Activated CD4-positive, alpha-beta T cell treated with anti-CD3 and anti-CD28 coated beads, Interleukin-2, amount 10 ng/mL, durations not matched to agents 24 days and 14 days (primary cell): Measurements from ENCODE around the gene STARD8. TPM values are rescaled to one million over a fixed set of nuclear protein-coding genes. Genes with fewer than 3 reads are reported as not detected.

Experiments used
- DNase-seq: peaks from one replicate; pipeline ENCODE4 v3.0.0; 2022
- H3K27ac Mint-ChIP-seq: one replicate; pipeline ENCODE4 v1.8.0; 2022; ENCODE audit warnings: mild to moderate bottlenecking, mixed read lengths
- H3K27me3 Mint-ChIP-seq: one replicate; pipeline ENCODE4 v1.8.0; 2022; ENCODE audit warnings: mixed read lengths
- H3K36me3 Mint-ChIP-seq: one replicate; pipeline ENCODE4 v1.8.0; 2022; ENCODE audit warnings: low read depth, mild to moderate bottlenecking, mixed read lengths
- H3K4me1 Mint-ChIP-seq: one replicate; pipeline ENCODE4 v1.8.0; 2021; ENCODE audit warnings: mixed read lengths
- H3K4me3 Mint-ChIP-seq: one replicate; pipeline ENCODE4 v1.8.0; 2022; ENCODE audit warnings: mild to moderate bottlenecking, moderate library complexity, mixed read lengths
- H3K9me3 Mint-ChIP-seq: one replicate; pipeline ENCODE4 v1.8.0; 2021; ENCODE audit warnings: mixed read lengths
- intact Hi-C: fragments of 100-400 bp; cut with micrococcal nuclease; formaldehyde crosslinking; loops from one replicate; pipeline ENCODE4 v1.15.1; 2023
- total RNA-seq: library from RNA; stranded (reverse); gene quantifications from 2 replicates; pipeline ENCODE4 v1.2.3, GENCODE V29; 2022

STARD8 gene
- total RNA-seq, 1 donor from 2014 or later: 2.5 TPM

GRCh38 chrX:68703846-68704245 lies 56.4 kb downstream of the STARD8 start:
- Mint-ChIP-seq H3K4me3 (no peak overlapping the region), H3K9me3 (no peaks in the 10 kb centered on the region), H3K36me3 (no peaks in the 10 kb centered on the region), H3K4me1 (peaks cover 3% of the 10 kb centered on the region), H3K27ac (peak overlapping the region; percentile 23), H3K27me3 (no peaks in the 10 kb centered on the region)
- peak; percentile 53 for DNase-seq
- intact Hi-C loops: no loop called here

- intact Hi-C loops: no loop called here
- no peak for DNase-seq
- Mint-ChIP-seq H3K27me3 (no peaks in the 10 kb centered on the region), H3K4me1 (peaks cover 3% of the 10 kb centered on the region), H3K9me3 (no peaks in the 10 kb centered on the region), H3K27ac (no peak overlapping the region), H3K4me3 (no peak overlapping the region), H3K36me3 (no peaks in the 10 kb centered on the region)
Measured at GRCh38 chrX:68705986-68706385, 58.5 kb downstream of the STARD8 start.

GRCh38 chrX:68708503-68709290 lies 61.2 kb downstream of the STARD8 start:
- Mint-ChIP-seq H3K36me3 (no peaks in the 10 kb centered on the region), H3K27me3 (no peaks in the 10 kb centered on the region), H3K4me1 (peaks cover 3% of the 10 kb centered on the region), H3K4me3 (no peak overlapping the region), H3K9me3 (no peaks in the 10 kb centered on the region), H3K27ac (no peak overlapping the region)
- intact Hi-C loops: no loop called here
- DNase-seq: no peak

GRCh38 chrX:68710870-68711576 lies 63.6 kb downstream of the STARD8 start:
- Mint-ChIP-seq H3K4me1 (no peaks in the 10 kb centered on the region), H3K9me3 (no peaks in the 10 kb centered on the region), H3K27me3 (no peaks in the 10 kb centered on the region), H3K27ac (no peak overlapping the region), H3K4me3 (no peak overlapping the region), H3K36me3 (no peaks in the 10 kb centered on the region)
- intact Hi-C loops: loop anchor here (1.0 to 2.0 kb wide), 2 partner anchors 200 to 514 kb away; no protein-coding TSS in a partner anchor
- DNase-seq: peak; percentile 68

GRCh38 chrX:68711845-68712244 lies 64.4 kb downstream of the STARD8 start:
- Mint-ChIP-seq H3K27me3 (no peaks in the 10 kb centered on the region), H3K4me3 (no peak overlapping the region), H3K9me3 (no peaks in the 10 kb centered on the region), H3K36me3 (no peaks in the 10 kb centered on the region), H3K4me1 (no peaks in the 10 kb centered on the region), H3K27ac (no peak overlapping the region)
- DNase-seq: no peak
- intact Hi-C loops: loop anchor here (1.0 to 2.0 kb wide), 2 partner anchors 201 to 515 kb away; no protein-coding TSS in a partner anchor

GRCh38 chrX:68714856-68715255 lies 67.4 kb downstream of the STARD8 start:
- Mint-ChIP-seq H3K4me1 (no peaks in the 10 kb centered on the region), H3K27me3 (no peaks in the 10 kb centered on the region), H3K36me3 (no peaks in the 10 kb centered on the region), H3K4me3 (no peak overlapping the region), H3K27ac (no peak overlapping the region), H3K9me3 (no peaks in the 10 kb centered on the region)
- intact Hi-C loops: no loop called here
- no peak for DNase-seq

GRCh38 chrX:68717196-68717595 lies 69.7 kb downstream of the STARD8 start:
- H3K4me1 Mint-ChIP-seq: no peaks in the 10 kb centered on the region
- H3K4me3 Mint-ChIP-seq: no peak overlapping the region
- H3K9me3 Mint-ChIP-seq: no peaks in the 10 kb centered on the region
- no peak overlapping the region for H3K27ac Mint-ChIP-seq
- no peaks in the 10 kb centered on the region for H3K27me3 Mint-ChIP-seq
- intact Hi-C loops: no loop called here
- no peak for DNase-seq
- no peaks in the 10 kb centered on the region for H3K36me3 Mint-ChIP-seq

GRCh38 chrX:68717663-68718442 lies 70.4 kb downstream of the STARD8 start:
- intact Hi-C loops: no loop called here
- H3K36me3 Mint-ChIP-seq: no peaks in the 10 kb centered on the region
- no peak overlapping the region for H3K27ac Mint-ChIP-seq
- H3K4me1 Mint-ChIP-seq: no peaks in the 10 kb centered on the region
- no peak overlapping the region for H3K4me3 Mint-ChIP-seq
- no peaks in the 10 kb centered on the region for H3K27me3 Mint-ChIP-seq
- DNase-seq: no peak
- H3K9me3 Mint-ChIP-seq: no peaks in the 10 kb centered on the region

GRCh38 chrX:68718443-68718820 lies 71.0 kb downstream of the STARD8 start:
- no peak overlapping the region for H3K4me3 Mint-ChIP-seq
- intact Hi-C loops: no loop called here
- no peaks in the 10 kb centered on the region for H3K4me1 Mint-ChIP-seq
- no peaks in the 10 kb centered on the region for H3K9me3 Mint-ChIP-seq
- DNase-seq: no peak
- no peaks in the 10 kb centered on the region for H3K36me3 Mint-ChIP-seq
- H3K27ac Mint-ChIP-seq: no peak overlapping the region
- no peaks in the 10 kb centered on the region for H3K27me3 Mint-ChIP-seq

GRCh38 chrX:68719181-68719903 lies 71.9 kb downstream of the STARD8 start:
- no peak overlapping the region for H3K4me3 Mint-ChIP-seq
- no peak for DNase-seq
- H3K4me1 Mint-ChIP-seq: no peaks in the 10 kb centered on the region
- H3K27me3 Mint-ChIP-seq: no peaks in the 10 kb centered on the region
- H3K9me3 Mint-ChIP-seq: no peaks in the 10 kb centered on the region
- intact Hi-C loops: no loop called here
- no peak overlapping the region for H3K27ac Mint-ChIP-seq
- H3K36me3 Mint-ChIP-seq: no peaks in the 10 kb centered on the region

GRCh38 chrX:68719904-68720614 lies 72.6 kb downstream of the STARD8 start:
- H3K27me3 Mint-ChIP-seq: no peaks in the 10 kb centered on the region
- no peaks in the 10 kb centered on the region for H3K36me3 Mint-ChIP-seq
- intact Hi-C loops: loop anchor here (10.0 kb wide), 1 partner anchor 565 kb away; no protein-coding TSS in a partner anchor
- no peak overlapping the region for H3K27ac Mint-ChIP-seq
- no peaks in the 10 kb centered on the region for H3K9me3 Mint-ChIP-seq
- no peak overlapping the region for H3K4me3 Mint-ChIP-seq
- H3K4me1 Mint-ChIP-seq: no peaks in the 10 kb centered on the region
- no peak for DNase-seq

GRCh38 chrX:68720851-68721250 lies 73.4 kb downstream of the STARD8 start:
- H3K27ac Mint-ChIP-seq: no peak overlapping the region
- intact Hi-C loops: loop anchor here (10.0 kb wide), 1 partner anchor 564 kb away; no protein-coding TSS in a partner anchor
- no peaks in the 10 kb centered on the region for H3K27me3 Mint-ChIP-seq
- H3K4me1 Mint-ChIP-seq: no peaks in the 10 kb centered on the region
- H3K9me3 Mint-ChIP-seq: no peaks in the 10 kb centered on the region
- no peaks in the 10 kb centered on the region for H3K36me3 Mint-ChIP-seq
- DNase-seq: no peak
- H3K4me3 Mint-ChIP-seq: no peak overlapping the region

- Mint-ChIP-seq H3K27me3 (no peaks in the 10 kb centered on the region), H3K4me1 (no peaks in the 10 kb centered on the region), H3K4me3 (no peak overlapping the region), H3K9me3 (no peaks in the 10 kb centered on the region), H3K27ac (no peak overlapping the region), H3K36me3 (no peaks in the 10 kb centered on the region)
- intact Hi-C loops: loop anchor here (10.0 kb wide), 1 partner anchor 563 kb away; no protein-coding TSS in a partner anchor
- DNase-seq: no peak
Measured at GRCh38 chrX:68721546-68721945, 74.1 kb downstream of the STARD8 start.
